Epithelial cell of esophagus (primary cell): ENCODE measurements around the gene NMS.
"Not testable (repeated sequence)": the region's sequence is repeated elsewhere in the genome, so short reads cannot be mapped to it uniquely, and the experiment has no call there.

Source experiments
- DNase-seq: peaks from one replicate; pipeline ENCODE4 v3.0.0; 2010; ENCODE audit warnings: low read depth
- H3K4me3 ChIP-seq: 2 replicates; pipeline ENCODE4 v1.5.1; 2011; ENCODE audit warnings: mild to moderate bottlenecking, low read length, control low read depth
- CTCF ChIP-seq: IDR thresholded peaks from 2 replicates; pipeline ENCODE4 v1.5.1; 2011; ENCODE audit warnings: low read depth, mild to moderate bottlenecking, low read length, control low read depth, inconsistent platforms; ENCODE audit not compliant: insufficient read depth; ENCODE audit errors: missing control alignments

The NMS gene

DNA sequence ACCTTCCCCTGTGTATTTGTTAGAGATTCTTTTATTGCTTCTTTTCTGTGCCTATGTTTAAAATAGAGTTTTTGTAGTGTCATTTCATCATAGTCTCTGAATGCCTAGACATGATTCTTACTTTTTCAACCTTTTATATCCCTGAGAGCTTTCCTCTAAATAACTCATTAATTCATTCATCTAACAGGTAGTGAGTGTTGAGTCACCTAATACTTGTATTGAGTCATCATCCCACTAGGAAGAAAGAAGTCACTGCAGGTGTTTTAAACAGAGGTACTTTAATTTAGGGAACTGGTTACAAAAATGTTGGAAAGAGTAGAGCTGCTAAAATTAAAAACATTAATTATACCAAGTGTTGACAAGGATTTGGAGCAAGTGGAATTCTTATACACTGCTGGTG is 18.5 kb upstream of the NMS start:
- peak; percentile 43 for DNase-seq
- no peak for TF ChIP-seq CTCF
- no peak overlapping the region for H3K4me3 ChIP-seq

DNA sequence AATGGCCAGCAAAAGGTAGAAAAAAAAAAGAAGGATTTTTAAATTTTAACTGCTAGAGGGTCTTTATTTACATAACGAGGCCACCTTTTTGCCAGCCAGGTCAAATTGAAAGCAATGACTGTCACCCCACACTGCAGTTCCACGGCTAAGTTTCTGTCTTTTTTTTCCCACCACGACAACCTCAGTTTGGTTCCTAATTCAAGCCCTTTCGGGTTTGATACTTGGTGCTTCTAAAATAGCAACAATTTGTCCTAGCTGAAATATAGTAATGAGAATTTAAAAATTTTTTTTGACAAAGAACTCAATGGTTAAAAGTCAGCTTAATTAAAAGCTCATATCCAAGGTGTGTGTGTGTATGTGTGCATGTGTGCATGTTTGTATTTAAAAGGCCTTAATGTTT is 16.4 kb upstream of the NMS start:
- no peak for TF ChIP-seq CTCF
- H3K4me3 ChIP-seq, result no peak overlapping the region
- no peak for DNase-seq

GRCh38 chr2:100456357-100456756 is 13.9 kb upstream of the NMS start:
- not testable (repeated sequence) for DNase-seq, H3K4me3 ChIP-seq

GRCh38 chr2:100460904-100461530 is 9.3 kb upstream of the NMS start:
- DNase-seq, result no peak
- no peak overlapping the region for H3K4me3 ChIP-seq
- TF ChIP-seq CTCF, result no peak

DNA sequence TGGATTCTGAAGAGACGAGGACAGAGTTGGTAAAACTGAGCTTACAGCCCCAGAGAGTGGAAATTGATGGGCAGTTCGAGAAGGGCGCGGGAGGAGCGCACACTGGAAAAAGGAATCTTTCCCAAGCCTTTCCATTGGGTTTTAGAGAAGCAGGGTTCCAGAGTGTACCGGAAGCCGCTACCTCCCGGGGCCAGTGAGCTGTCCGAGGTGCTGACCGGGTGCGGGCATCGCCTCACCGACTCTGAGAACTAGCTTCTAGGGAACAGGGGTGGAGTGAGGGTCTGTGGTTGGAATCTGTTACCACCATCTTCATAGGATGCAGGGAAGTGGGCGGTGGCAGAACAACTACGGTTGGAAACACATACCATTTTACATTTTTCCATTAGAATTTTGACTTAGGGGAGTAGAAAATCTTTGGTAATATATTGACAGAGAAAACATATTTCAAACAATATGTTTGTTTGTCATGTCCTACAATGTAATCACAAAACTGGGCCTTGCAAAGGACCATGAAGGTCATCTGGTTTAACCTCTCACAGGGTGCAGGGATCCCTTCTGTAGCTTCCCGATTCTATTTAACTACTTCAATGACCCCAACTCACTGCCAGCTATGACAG is 724 bp downstream of the NMS start:
- no peak for TF ChIP-seq CTCF
- DNase-seq, result peak; percentile 4
- H3K4me3 ChIP-seq, result no peak overlapping the region

GRCh38 chr2:100476606-100477005 is 6.3 kb downstream of the NMS start:
- TF ChIP-seq CTCF, result no peak
- no peak overlapping the region for H3K4me3 ChIP-seq
- DNase-seq, result no peak

GRCh38 chr2:100482741-100483140 is 12.5 kb downstream of the NMS start:
- no peak overlapping the region for H3K4me3 ChIP-seq
- no peak for TF ChIP-seq CTCF
- no peak for DNase-seq

DNA sequence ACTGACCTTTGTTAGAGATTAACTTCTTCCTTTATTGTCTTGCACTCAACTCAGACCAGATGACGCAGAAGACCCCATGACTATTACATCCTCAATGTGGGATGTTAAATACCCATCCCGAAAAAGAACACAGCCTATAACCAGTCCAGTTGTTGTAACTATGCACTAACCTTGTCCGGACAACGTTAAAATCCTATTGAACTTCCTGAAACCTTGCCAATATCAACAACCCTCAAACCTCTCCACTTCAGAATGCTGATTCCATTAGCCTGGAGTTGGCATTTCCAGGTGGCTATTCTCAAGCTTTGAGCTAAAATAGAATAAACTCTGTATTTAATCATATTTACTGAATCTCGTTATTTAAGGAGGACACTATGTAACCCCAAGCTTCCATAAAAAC is 13.6 kb downstream of the NMS start:
- TF ChIP-seq CTCF, result no peak
- DNase-seq, result no peak
- H3K4me3 ChIP-seq, result no peak overlapping the region
